HL-60 (cell line): ENCODE results near the gene LEPROT.

Source experiments
- DNase-seq, 2 experiments: peaks; one replicate each; pipeline ENCODE4 v3.0.0-alpha.2; 2010 to 2020; ENCODE audit warnings: low read depth in 1 of 2, low spot score in 1 of 2
- H3K27ac ChIP-seq: fragments of 250-450 bp; sonication (Bioruptor Pico); replicated peaks from 2 replicates; pipeline ENCODE4 v1.5.1; 2020; ENCODE audit warnings: mild to moderate bottlenecking, moderate library complexity
- H3K27me3 ChIP-seq: fragments of 250-450 bp; sonication (Bioruptor Pico); 2 replicates; pipeline ENCODE4 v1.5.1; 2021; ENCODE audit warnings: mild to moderate bottlenecking, moderate library complexity; ENCODE audit not compliant: insufficient read depth, poor library complexity, severe bottlenecking
- H3K4me3 ChIP-seq: replicated peaks from 2 replicates; pipeline ENCODE4 v1.5.1; 2011; ENCODE audit warnings: mild to moderate bottlenecking, control low read depth, low read length; ENCODE audit not compliant: insufficient read depth
- CTCF ChIP-seq: IDR thresholded peaks from one replicate; pipeline ENCODE4 v1.5.1; 2011; ENCODE audit warnings: low read length, control low read depth, inconsistent platforms; ENCODE audit not compliant: insufficient read depth
- GABPA ChIP-seq: IDR thresholded peaks from 2 replicates; pipeline ENCODE4 v1.6.1; 2012; ENCODE audit warnings: low read depth
- POLR2AphosphoS5 ChIP-seq: IDR thresholded peaks from 2 replicates; pipeline ENCODE4 v1.6.1; 2012; ENCODE audit warnings: low read depth
- SPI1 ChIP-seq: IDR thresholded peaks from 2 replicates; pipeline ENCODE4 v1.6.1; 2012; ENCODE audit warnings: low read depth, mild to moderate bottlenecking, borderline replicate concordance
- TF ChIP-seq, protein P1 (sequence below): IDR thresholded peaks from 2 replicates; pipeline ENCODE4 v1.6.1; 2012; ENCODE audit warnings: low read depth; ENCODE audit not compliant: insufficient replicate concordance

The LEPROT gene

DNA sequence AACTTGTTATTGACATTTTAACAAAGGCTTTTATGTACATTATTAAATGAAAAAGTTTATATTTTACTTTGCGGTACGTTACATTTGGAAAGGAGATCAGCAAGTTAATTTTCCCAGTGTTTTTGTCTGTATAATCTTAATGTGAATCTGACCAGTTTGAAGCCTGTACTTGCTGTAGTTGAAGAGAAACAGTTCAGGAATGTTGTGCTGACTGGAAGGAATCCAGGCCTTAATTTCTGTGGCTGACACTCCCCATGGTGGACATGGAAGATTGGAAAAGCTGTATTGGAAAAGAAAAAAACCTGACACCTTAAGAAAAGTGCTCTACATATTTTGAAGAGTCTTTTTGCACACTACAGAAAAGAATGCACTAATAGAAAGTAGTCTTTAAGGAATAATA is 15.5 kb downstream of the LEPROT start:
- DNase-seq: no peak
- TF ChIP-seq CTCF (no peak), GABPA (no peak), POLR2AphosphoS5 (no peak), SPI1 (no peak)
- TF ChIP-seq, protein P1, sequence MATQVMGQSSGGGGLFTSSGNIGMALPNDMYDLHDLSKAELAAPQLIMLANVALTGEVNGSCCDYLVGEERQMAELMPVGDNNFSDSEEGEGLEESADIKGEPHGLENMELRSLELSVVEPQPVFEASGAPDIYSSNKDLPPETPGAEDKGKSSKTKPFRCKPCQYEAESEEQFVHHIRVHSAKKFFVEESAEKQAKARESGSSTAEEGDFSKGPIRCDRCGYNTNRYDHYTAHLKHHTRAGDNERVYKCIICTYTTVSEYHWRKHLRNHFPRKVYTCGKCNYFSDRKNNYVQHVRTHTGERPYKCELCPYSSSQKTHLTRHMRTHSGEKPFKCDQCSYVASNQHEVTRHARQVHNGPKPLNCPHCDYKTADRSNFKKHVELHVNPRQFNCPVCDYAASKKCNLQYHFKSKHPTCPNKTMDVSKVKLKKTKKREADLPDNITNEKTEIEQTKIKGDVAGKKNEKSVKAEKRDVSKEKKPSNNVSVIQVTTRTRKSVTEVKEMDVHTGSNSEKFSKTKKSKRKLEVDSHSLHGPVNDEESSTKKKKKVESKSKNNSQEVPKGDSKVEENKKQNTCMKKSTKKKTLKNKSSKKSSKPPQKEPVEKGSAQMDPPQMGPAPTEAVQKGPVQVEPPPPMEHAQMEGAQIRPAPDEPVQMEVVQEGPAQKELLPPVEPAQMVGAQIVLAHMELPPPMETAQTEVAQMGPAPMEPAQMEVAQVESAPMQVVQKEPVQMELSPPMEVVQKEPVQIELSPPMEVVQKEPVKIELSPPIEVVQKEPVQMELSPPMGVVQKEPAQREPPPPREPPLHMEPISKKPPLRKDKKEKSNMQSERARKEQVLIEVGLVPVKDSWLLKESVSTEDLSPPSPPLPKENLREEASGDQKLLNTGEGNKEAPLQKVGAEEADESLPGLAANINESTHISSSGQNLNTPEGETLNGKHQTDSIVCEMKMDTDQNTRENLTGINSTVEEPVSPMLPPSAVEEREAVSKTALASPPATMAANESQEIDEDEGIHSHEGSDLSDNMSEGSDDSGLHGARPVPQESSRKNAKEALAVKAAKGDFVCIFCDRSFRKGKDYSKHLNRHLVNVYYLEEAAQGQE: no peak
- H3K27ac ChIP-seq: no peak overlapping the region

GRCh38 chr1:65437616-65438015 is 17.1 kb downstream of the LEPROT start:
- Histone ChIP-seq H3K27ac (no peak overlapping the region), H3K4me3 (no peak overlapping the region), H3K27me3 (no peaks in the 10 kb centered on the region)
- no peak for DNase-seq
- no peak for TF ChIP-seq GABPA

More for the DNA sequence above, 15.5 kb downstream of the LEPROT start:
- no peak overlapping the region for H3K4me3 ChIP-seq
- no peaks in the 10 kb centered on the region for H3K27me3 ChIP-seq

- Histone ChIP-seq H3K4me3 (no peak overlapping the region), H3K27ac (no peak overlapping the region), H3K27me3 (no peaks in the 10 kb centered on the region)
- DNase-seq: no peak
- TF ChIP-seq SPI1 (no peak), GABPA (no peak)
- TF ChIP-seq, protein P1: no peak
Observed at GRCh38 chr1:65440322-65440900, 19.9 kb downstream of the LEPROT start.

- no peak overlapping the region for H3K4me3 ChIP-seq
- no peak for TF ChIP-seq GABPA
- no peak for DNase-seq
- no peak overlapping the region for H3K27ac ChIP-seq
- H3K27me3 ChIP-seq: no peaks in the 10 kb centered on the region
Observed at GRCh38 chr1:65440915-65441314, 20.4 kb downstream of the LEPROT start.

DNA sequence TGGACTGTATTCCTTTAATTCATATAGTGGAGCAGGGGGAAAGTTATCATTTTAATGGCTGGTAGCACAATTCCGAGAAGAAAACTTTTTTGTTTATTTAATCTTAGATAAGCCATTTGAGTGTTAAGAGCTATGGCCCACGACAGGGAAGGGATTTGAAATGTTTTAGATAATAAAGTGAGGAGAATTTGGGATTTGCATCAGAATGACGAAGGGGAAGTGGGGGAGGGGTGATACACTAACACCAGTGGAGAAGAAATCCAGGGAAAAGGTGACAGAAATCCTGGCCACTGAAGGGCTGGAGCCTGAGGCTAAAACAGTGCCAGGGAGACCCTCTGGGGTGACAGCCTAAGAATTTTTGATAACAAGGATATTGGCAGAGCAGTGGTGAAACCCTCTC is 21.0 kb downstream of the LEPROT start:
- TF ChIP-seq GABPA (no peak), CTCF (no peak), SPI1 (no peak), POLR2AphosphoS5 (no peak)
- TF ChIP-seq, protein P1: no peak
- H3K4me3 ChIP-seq: no peak overlapping the region
- H3K27me3 ChIP-seq: no peaks in the 10 kb centered on the region
- no peak for DNase-seq
- no peak overlapping the region for H3K27ac ChIP-seq
